ENCODE data around the gene WASF3. TPM values are rescaled to one million over a fixed set of nuclear protein-coding genes. Genes with fewer than 3 reads are reported as not detected.

The WASF3 gene
- total and polyA plus RNA-seq, 2 of the 13 experiments (the other 11 are each of a cell fraction or from before 2014, with no cell fraction given) = 10.4 to 17.2 TPM

- TF ChIP-seq ATM (IDR thresholded peaks at IDR 0.05; ENCODE audit: borderline replicate concordance) (no peak), PPARG (CRISPR knock-in tag; conservative IDR thresholded peaks at IDR 0.05) (no peak), DMTF1 (CRISPR knock-in tag; IDR thresholded peaks at IDR 0.05) (no peak), GLI4 (CRISPR knock-in tag; IDR thresholded peaks at IDR 0.05; ENCODE audit: borderline replicate concordance) (no peak)
Observed at GRCh38 chr13:26695360-26695705, 137.8 kb downstream of the WASF3 start (continued).

GRCh38 chr13:26695891-26696311 lies 138.4 kb downstream of the WASF3 start:
- no peaks in the 10 kb centered on the region for H3K79me2 ChIP-seq (ENCODE audit: insufficient read depth, low read length)
- H3K27ac ChIP-seq (ENCODE audit: extremely low read length, insufficient read depth, low read length) = no peak overlapping the region
- ChIA-PET POLR2A (no interaction called here), CTCF (ENCODE audit: low intra/inter-chr PET ratio, low total read pairs) (no interaction called here)
- no peaks in the 10 kb centered on the region for H3K9me3 ChIP-seq (ENCODE audit: low read length)
- no TSS peak for BruUV-seq (replicated peaks)
- peak overlapping the region; percentile 39; the same call in 1 of the 2 replicates for H3K4me2 ChIP-seq (ENCODE audit: low read depth, low read length)
- in situ Hi-C loops (cut with HindIII; ENCODE audit: extremely low pct_ligation_motif_present, low pct_unique_long_range_greater_than_20kb) (loop anchor here (5.0 kb wide), 2 partner anchors 214 to 509 kb away; no protein-coding TSS in a partner anchor), intact Hi-C loops (cut with micrococcal nuclease; ENCODE audit: unreplicated experiment) (loop anchor here (5.0 to 10.0 kb wide), 3 partner anchors 39 to 1121 kb away; no protein-coding TSS in a partner anchor)
- DNase-seq (ENCODE audit: low spot score) (no peak), ATAC-seq (peak; percentile 50), FAIRE-seq (no peak)
- WGBS (ENCODE audit: low lambda C conversion rate) = 5% methylated on average over 8 of the region's 15 CpGs
- TF ChIP-seq AHR (CRISPR knock-in tag; IDR thresholded peaks at IDR 0.05) (no peak), WIZ (CRISPR knock-in tag; IDR thresholded peaks at IDR 0.05) (no peak), XBP1 (CRISPR knock-in tag; IDR thresholded peaks at IDR 0.05) (no peak), ZKSCAN8 (CRISPR knock-in tag; IDR thresholded peaks at IDR 0.05; ENCODE audit: borderline replicate concordance) (no peak), PRMT3 (CRISPR knock-in tag; IDR thresholded peaks at IDR 0.05; ENCODE audit: borderline replicate concordance, low read depth) (no peak), MATR3 (CRISPR knock-in tag; IDR thresholded peaks at IDR 0.05) (no peak), CBX2 (IDR thresholded peaks at IDR 0.05; ENCODE audit: low read depth, low read length) (no peak), CBX2 (CRISPR knock-in tag; IDR thresholded peaks at IDR 0.05; ENCODE audit: low read depth) (no peak), PPARG (CRISPR knock-in tag; conservative IDR thresholded peaks at IDR 0.05) (no peak), ZNF280B (CRISPR knock-in tag; IDR thresholded peaks at IDR 0.05; ENCODE audit: borderline replicate concordance) (no peak), ZFAT (CRISPR knock-in tag; conservative IDR thresholded peaks at IDR 0.05) (no peak)
- TF ChIP-seq, protein P1, sequence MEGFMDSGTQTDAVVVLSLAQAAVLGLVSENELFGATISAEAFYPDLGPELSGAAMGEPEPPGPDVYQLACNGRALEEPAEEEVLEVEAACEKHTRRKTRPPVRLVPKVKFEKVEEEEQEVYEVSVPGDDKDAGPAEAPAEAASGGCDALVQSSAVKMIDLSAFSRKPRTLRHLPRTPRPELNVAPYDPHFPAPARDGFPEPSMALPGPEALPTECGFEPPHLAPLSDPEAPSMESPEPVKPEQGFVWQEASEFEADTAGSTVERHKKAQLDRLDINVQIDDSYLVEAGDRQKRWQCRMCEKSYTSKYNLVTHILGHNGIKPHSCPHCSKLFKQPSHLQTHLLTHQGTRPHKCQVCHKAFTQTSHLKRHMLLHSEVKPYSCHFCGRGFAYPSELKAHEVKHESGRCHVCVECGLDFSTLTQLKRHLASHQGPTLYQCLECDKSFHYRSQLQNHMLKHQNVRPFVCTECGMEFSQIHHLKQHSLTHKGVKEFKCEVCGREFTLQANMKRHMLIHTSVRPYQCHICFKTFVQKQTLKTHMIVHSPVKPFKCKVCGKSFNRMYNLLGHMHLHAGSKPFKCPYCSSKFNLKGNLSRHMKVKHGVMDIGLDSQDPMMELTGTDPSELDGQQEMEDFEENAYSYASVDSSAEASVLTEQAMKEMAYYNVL (CRISPR knock-in tag; IDR thresholded peaks at IDR 0.05; ENCODE audit: borderline replicate concordance) = no peak
- no peaks in the 10 kb centered on the region for H4K20me1 ChIP-seq (ENCODE audit: insufficient read depth, low read length)
- peak overlapping the region in 1 of 3 experiments; percentile 33; a peak in 1 of 6 replicates for H3K4me3 ChIP-seq (replicated peaks in 1 of 3; ENCODE audit: insufficient read depth in 1 of 3, low read depth in 2 of 3, low read length in 3 of 3)
- H3K9ac ChIP-seq (ENCODE audit: insufficient read depth, low read depth, low read length) = no peak overlapping the region
- no peak overlapping the region for H2AFZ ChIP-seq (ENCODE audit: low read length)
- H3K27me3 ChIP-seq (ENCODE audit: control insufficient read depth in 1 of 2, insufficient read depth in 2 of 2, low read length in 2 of 2) = peaks cover 5 to 20% of the 10 kb centered on the region in 2 experiments; a peak in 4 of 5 replicates
- no peaks in the 10 kb centered on the region for H3K36me3 ChIP-seq (replicated peaks in 1 of 2; ENCODE audit: control insufficient read depth in 1 of 2, insufficient read depth in 2 of 2, low read length in 2 of 2)
- no peaks in the 10 kb centered on the region for H3K4me1 ChIP-seq (ENCODE audit: insufficient read depth, low read length)

Data from HepG2 (cell line).